ENCODE measurements around the gene AIFM3. TPM values are rescaled to one million over a fixed set of nuclear protein-coding genes. Genes with fewer than 3 reads are reported as not detected.
"Not testable (repeated sequence)": the region's sequence is repeated elsewhere in the genome, so short reads cannot be mapped to it uniquely, and the experiment has no call there.

Gene AIFM3
- under 1 TPM in 1 of 2 donors, not detected in 1; 0.58 TPM for total RNA-seq

GRCh38 chr22:20966883-20967696 is at the start of gene AIFM3:
AIFM3 (plus strand) TSS chr22:20967255; CDS start chr22:20967945, 690 bp downstream.
- Mint-ChIP-seq H3K9me3 (no peaks in the 10 kb centered on the region), H3K27ac (no peak within 1 kb of the TSS), H3K4me3 (no peak within 1 kb of the TSS), H3K27me3 (ENCODE audit: low read depth) (peaks cover 19% of the 10 kb centered on the region), H3K36me3 (ENCODE audit: insufficient read depth in 2 of 2) (no peaks in the 10 kb centered on the region), H3K4me1 (ENCODE audit: low read depth) (peaks cover 7% of the 10 kb centered on the region)
- ATAC-seq (replicated peaks in 1 of 2) (no peak), DNase-seq (no peak)

- DNase-seq (no peak), ATAC-seq (replicated peaks in 1 of 2) (no peak)
- H3K4me3 Mint-ChIP-seq, result peak overlapping the region; percentile 88 to 96
- no peaks in the 10 kb centered on the region for H3K9me3 Mint-ChIP-seq
- peaks cover 42% of the 10 kb centered on the region for H3K4me1 Mint-ChIP-seq (ENCODE audit: low read depth)
- H3K36me3 Mint-ChIP-seq (ENCODE audit: insufficient read depth in 2 of 2), result peaks cover 8 to 10% of the 10 kb centered on the region in 2 donors
- H3K27me3 Mint-ChIP-seq (ENCODE audit: low read depth), result no peaks in the 10 kb centered on the region
- peak overlapping the region; percentile 91 for H3K27ac Mint-ChIP-seq
Observed at GRCh38 chr22:20918663-20919218, 48.3 kb upstream of the AIFM3 start.

GRCh38 chr22:20919718-20920117 is 47.3 kb upstream of the AIFM3 start:
- Mint-ChIP-seq H3K4me1 (ENCODE audit: low read depth) (peaks cover 47% of the 10 kb centered on the region), H3K4me3 (peak overlapping the region; percentile 88 to 96), H3K36me3 (ENCODE audit: insufficient read depth in 2 of 2) (peaks cover 8 to 10% of the 10 kb centered on the region in 2 donors), H3K9me3 (no peaks in the 10 kb centered on the region), H3K27me3 (ENCODE audit: low read depth) (no peaks in the 10 kb centered on the region), H3K27ac (peak overlapping the region; percentile 86)
- DNase-seq, result no peak
- ATAC-seq (replicated peaks in 1 of 2), result no peak

GRCh38 chr22:20920881-20921203 is 46.2 kb upstream of the AIFM3 start:
- peak overlapping the region; percentile 88 to 96 for H3K4me3 Mint-ChIP-seq
- peak overlapping the region; percentile 85 for H3K27ac Mint-ChIP-seq
- H3K27me3 Mint-ChIP-seq (ENCODE audit: low read depth), result no peaks in the 10 kb centered on the region
- H3K36me3 Mint-ChIP-seq (ENCODE audit: insufficient read depth in 2 of 2), result peaks cover 8 to 10% of the 10 kb centered on the region in 2 donors
- no peak for DNase-seq
- no peaks in the 10 kb centered on the region for H3K9me3 Mint-ChIP-seq
- ATAC-seq (replicated peaks in 1 of 2), result no peak
- H3K4me1 Mint-ChIP-seq (ENCODE audit: low read depth), result peaks cover 58% of the 10 kb centered on the region

GRCh38 chr22:20922141-20922751 is 44.8 kb upstream of the AIFM3 start:
- Mint-ChIP-seq H3K27me3 (ENCODE audit: low read depth) (no peaks in the 10 kb centered on the region), H3K36me3 (ENCODE audit: insufficient read depth in 2 of 2) (peaks cover 10 to 11% of the 10 kb centered on the region in 2 donors), H3K9me3 (no peaks in the 10 kb centered on the region), H3K4me1 (ENCODE audit: low read depth) (peaks cover 59% of the 10 kb centered on the region), H3K27ac (peak overlapping the region; percentile 25), H3K4me3 (peak overlapping the region; percentile 6 to 7)
- ATAC-seq (replicated peaks in 1 of 2), result no peak
- no peak for DNase-seq

- Mint-ChIP-seq H3K4me3 (no peak overlapping the region), H3K27me3 (ENCODE audit: low read depth) (no peaks in the 10 kb centered on the region), H3K9me3 (no peaks in the 10 kb centered on the region), H3K27ac (peak overlapping the region; percentile 29), H3K4me1 (ENCODE audit: low read depth) (peaks cover 63% of the 10 kb centered on the region), H3K36me3 (ENCODE audit: insufficient read depth in 2 of 2) (peaks cover 4 to 10% of the 10 kb centered on the region in 2 donors)
- ATAC-seq (replicated peaks in 1 of 2), result no peak
- DNase-seq, result no peak
Observed at GRCh38 chr22:20926243-20926642, 40.8 kb upstream of the AIFM3 start.

- Mint-ChIP-seq H3K36me3 (ENCODE audit: insufficient read depth in 2 of 2) (peaks cover 4 to 14% of the 10 kb centered on the region in 2 donors), H3K4me1 (ENCODE audit: low read depth) (peaks cover 56% of the 10 kb centered on the region), H3K4me3 (no peak overlapping the region), H3K9me3 (no peaks in the 10 kb centered on the region), H3K27me3 (ENCODE audit: low read depth) (no peaks in the 10 kb centered on the region), H3K27ac (no peak overlapping the region)
- ATAC-seq (replicated peaks in 1 of 2) (no peak), DNase-seq (no peak)
Observed at GRCh38 chr22:20927940-20928572, 39.0 kb upstream of the AIFM3 start.

GRCh38 chr22:20928573-20928967 is 38.5 kb upstream of the AIFM3 start:
- H3K4me1 Mint-ChIP-seq (ENCODE audit: low read depth), result peaks cover 56% of the 10 kb centered on the region
- ATAC-seq (replicated peaks in 1 of 2) (no peak), DNase-seq (no peak)
- H3K4me3 Mint-ChIP-seq, result no peak overlapping the region
- H3K9me3 Mint-ChIP-seq, result no peaks in the 10 kb centered on the region
- peaks cover 4 to 16% of the 10 kb centered on the region in 2 donors for H3K36me3 Mint-ChIP-seq (ENCODE audit: insufficient read depth in 2 of 2)
- H3K27me3 Mint-ChIP-seq (ENCODE audit: low read depth), result no peaks in the 10 kb centered on the region
- H3K27ac Mint-ChIP-seq, result no peak overlapping the region

- H3K27ac Mint-ChIP-seq, result no peak overlapping the region
- no peak for ATAC-seq (replicated peaks in 1 of 2)
- peaks cover 62% of the 10 kb centered on the region for H3K4me1 Mint-ChIP-seq (ENCODE audit: low read depth)
- H3K36me3 Mint-ChIP-seq (ENCODE audit: insufficient read depth in 2 of 2), result peaks cover 4 to 20% of the 10 kb centered on the region in 2 donors
- no peak for DNase-seq
- H3K27me3 Mint-ChIP-seq (ENCODE audit: low read depth), result no peaks in the 10 kb centered on the region
- H3K4me3 Mint-ChIP-seq, result no peak overlapping the region
- H3K9me3 Mint-ChIP-seq, result no peaks in the 10 kb centered on the region
Observed at GRCh38 chr22:20930004-20930403, 37.1 kb upstream of the AIFM3 start.

- not testable (repeated sequence) for H3K9me3 Mint-ChIP-seq; H3K27me3 Mint-ChIP-seq (ENCODE audit: low read depth); DNase-seq; ATAC-seq (replicated peaks in 1 of 2); H3K4me3 Mint-ChIP-seq; H3K27ac Mint-ChIP-seq
- peaks cover 62% of the 10 kb centered on the region for H3K4me1 Mint-ChIP-seq (ENCODE audit: low read depth)
- H3K36me3 Mint-ChIP-seq (ENCODE audit: insufficient read depth in 2 of 2), result peaks cover 4 to 25% of the 10 kb centered on the region in 2 donors
Observed at GRCh38 chr22:20930435-20930834, 36.6 kb upstream of the AIFM3 start.

GRCh38 chr22:20931126-20931654 is 35.9 kb upstream of the AIFM3 start:
- Mint-ChIP-seq H3K4me1 (ENCODE audit: low read depth) (peaks cover 57% of the 10 kb centered on the region), H3K36me3 (ENCODE audit: insufficient read depth in 2 of 2) (peaks cover 4 to 25% of the 10 kb centered on the region in 2 donors), H3K4me3 (no peak overlapping the region), H3K27me3 (ENCODE audit: low read depth) (no peaks in the 10 kb centered on the region), H3K9me3 (no peaks in the 10 kb centered on the region), H3K27ac (no peak overlapping the region)
- DNase-seq (no peak), ATAC-seq (replicated peaks in 1 of 2) (no peak)

GRCh38 chr22:20933910-20934309 is 33.1 kb upstream of the AIFM3 start:
- peaks cover 61% of the 10 kb centered on the region for H3K4me1 Mint-ChIP-seq (ENCODE audit: low read depth)
- ATAC-seq (replicated peaks in 1 of 2), result no peak
- no peak for DNase-seq
- no peaks in the 10 kb centered on the region for H3K9me3 Mint-ChIP-seq
- H3K27me3 Mint-ChIP-seq (ENCODE audit: low read depth), result no peaks in the 10 kb centered on the region
- peaks cover 2 to 29% of the 10 kb centered on the region in 2 donors for H3K36me3 Mint-ChIP-seq (ENCODE audit: insufficient read depth in 2 of 2)
- no peak overlapping the region for H3K27ac Mint-ChIP-seq
- H3K4me3 Mint-ChIP-seq, result no peak overlapping the region

GRCh38 chr22:20935049-20935448 is 32.0 kb upstream of the AIFM3 start:
- not testable (repeated sequence) for H3K9me3 Mint-ChIP-seq; H3K27ac Mint-ChIP-seq; H3K27me3 Mint-ChIP-seq (ENCODE audit: low read depth); ATAC-seq (replicated peaks in 1 of 2); DNase-seq; H3K4me3 Mint-ChIP-seq
- Mint-ChIP-seq H3K36me3 (ENCODE audit: insufficient read depth in 2 of 2) (peaks cover 4 to 27% of the 10 kb centered on the region in 2 donors), H3K4me1 (ENCODE audit: low read depth) (peaks cover 66% of the 10 kb centered on the region)

Data from activated T-cell treated with anti-CD3 and anti-CD28 coated beads, Interleukin-2, amount 50 U/mL, for 72 hours (primary cell).